ENCODE data around the gene FOXK1.
"Not testable (repeated sequence)": the region's sequence is repeated elsewhere in the genome, so short reads cannot be mapped to it uniquely, and the experiment has no call there.

DNA sequence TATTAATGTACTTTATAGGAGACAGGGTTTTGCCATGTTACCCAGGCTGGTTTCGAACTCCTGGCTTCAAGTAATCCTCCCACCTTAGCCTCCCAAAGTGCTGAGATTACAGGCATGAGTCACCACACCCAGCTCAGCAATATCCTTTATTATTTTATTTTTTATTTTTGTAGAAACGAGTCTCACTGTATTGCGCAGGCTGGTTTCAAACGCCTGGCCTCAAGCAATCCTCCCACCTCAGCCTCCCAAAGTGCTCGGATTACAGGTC lies 39.0 kb upstream of the FOXK1 start:
- TF ChIP-seq, protein P1, sequence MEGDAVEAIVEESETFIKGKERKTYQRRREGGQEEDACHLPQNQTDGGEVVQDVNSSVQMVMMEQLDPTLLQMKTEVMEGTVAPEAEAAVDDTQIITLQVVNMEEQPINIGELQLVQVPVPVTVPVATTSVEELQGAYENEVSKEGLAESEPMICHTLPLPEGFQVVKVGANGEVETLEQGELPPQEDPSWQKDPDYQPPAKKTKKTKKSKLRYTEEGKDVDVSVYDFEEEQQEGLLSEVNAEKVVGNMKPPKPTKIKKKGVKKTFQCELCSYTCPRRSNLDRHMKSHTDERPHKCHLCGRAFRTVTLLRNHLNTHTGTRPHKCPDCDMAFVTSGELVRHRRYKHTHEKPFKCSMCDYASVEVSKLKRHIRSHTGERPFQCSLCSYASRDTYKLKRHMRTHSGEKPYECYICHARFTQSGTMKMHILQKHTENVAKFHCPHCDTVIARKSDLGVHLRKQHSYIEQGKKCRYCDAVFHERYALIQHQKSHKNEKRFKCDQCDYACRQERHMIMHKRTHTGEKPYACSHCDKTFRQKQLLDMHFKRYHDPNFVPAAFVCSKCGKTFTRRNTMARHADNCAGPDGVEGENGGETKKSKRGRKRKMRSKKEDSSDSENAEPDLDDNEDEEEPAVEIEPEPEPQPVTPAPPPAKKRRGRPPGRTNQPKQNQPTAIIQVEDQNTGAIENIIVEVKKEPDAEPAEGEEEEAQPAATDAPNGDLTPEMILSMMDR (conservative IDR thresholded peaks at IDR 0.05 in 1 of 2, IDR thresholded peaks at IDR 0.05 in 1 of 2; ENCODE audit: low read depth in 1 of 2, low read length in 2 of 2), result not testable (repeated sequence)
- not testable (repeated sequence) for TF ChIP-seq EZH2 (IDR thresholded peaks at IDR 0.05; ENCODE audit: low read length, missing control alignments)

All from fibroblast of lung (primary cell).